Uterus (tissue), 4 donors: Measurements from ENCODE around the gene RNF183. TPM values are rescaled to one million over a fixed set of nuclear protein-coding genes. Genes with fewer than 3 reads are reported as not detected.

ENCODE experiments used
- DNase-seq, 2 donors: peaks; one replicate each; pipeline ENCODE4 v3.0.0-alpha.2; 2019 to 2020
- H3K27ac ChIP-seq, 2 donors: fragments of 200-600 bp; sonication (generic); 1 replicate in 1 of 2; 2 replicates in 1 of 2; pipeline ENCODE4 v1.5.1; 2016 to 2018
- H3K27me3 ChIP-seq, 2 donors: fragments of 200-600 bp; sonication (generic); one replicate each; pipeline ENCODE4 v1.5.1; 2018 to 2019; ENCODE audit warnings: control low read depth in 1 of 2
- H3K36me3 ChIP-seq, 2 donors: fragments of 200-600 bp; sonication (generic); one replicate each; pipeline ENCODE4 v1.5.1; 2019; ENCODE audit warnings: control low read depth in 1 of 2
- H3K4me1 ChIP-seq, 2 donors: fragments of 200-600 bp; sonication (generic); one replicate each; pipeline ENCODE4 v1.5.1; 2018 to 2019; ENCODE audit warnings: control low read depth in 1 of 2
- H3K4me3 ChIP-seq, 2 donors: fragments of 200-600 bp; sonication (generic); 1 replicate in 1 of 2; 2 replicates in 1 of 2; pipeline ENCODE4 v1.5.1; 2018 to 2019; ENCODE audit warnings: mild to moderate bottlenecking in 1 of 2
- H3K9me3 ChIP-seq, 2 donors: fragments of 200-600 bp; sonication (generic); one replicate each; pipeline ENCODE4 v1.5.1; 2019; ENCODE audit warnings: control low read depth in 1 of 2
- CTCF ChIP-seq, 4 experiments: fragments of 200-600 bp in 2 of 4; fragments of 450-650 bp in 2 of 4; sonication (generic) in 2 of 4; IDR thresholded peaks; one replicate each; pipeline ENCODE4 v1.5.1; 2016 to 2019; ENCODE audit warnings: antibody characterized with exemption in 4 of 4, mild to moderate bottlenecking in 2 of 4, moderate library complexity in 1 of 4
- POLR2A ChIP-seq, 2 donors: fragments of 450-650 bp; IDR thresholded peaks; one replicate each; pipeline ENCODE4 v1.6.1; 2016; ENCODE audit warnings: antibody characterized with exemption in 2 of 2, mild to moderate bottlenecking in 1 of 2, moderate library complexity in 1 of 2
- intact Hi-C: fragments of 100-400 bp; cut with DNase I; formaldehyde crosslinking; loops from one replicate; pipeline ENCODE4 v1.15.1; 2023; ENCODE audit warnings: low total_unique reads
- total RNA-seq, 4 donors: library from RNA; depleted of rRNA in 3 of 4; stranded (reverse); fragments of >200 nt in 3 of 4; gene quantifications; one replicate each; pipeline versions ENCODE4 v1.1.0 to v1.2.4, GENCODE V29; 2014 to 2023
- donor health status: DM: yes; HTN: yes; CAD: no.

RNF183 gene
- total RNA-seq, 4 donors from 2014 or later: 0.35 to 0.82 TPM; not detected in 2

- Histone ChIP-seq H3K36me3 (no peaks in the 10 kb centered on the region), H3K27me3 (no peaks in the 10 kb centered on the region), H3K27ac (no peak overlapping the region), H3K9me3 (no peaks in the 10 kb centered on the region), H3K4me3 (no peak overlapping the region), H3K4me1 (no peaks in the 10 kb centered on the region)
- no peak for DNase-seq
- TF ChIP-seq POLR2A (IDR thresholded peaks at IDR 0.05): no peak
- no peak for TF ChIP-seq CTCF (IDR thresholded peaks at IDR 0.05)
- intact Hi-C loops: no loop called here
Measured at GRCh38 chr9:113317777-113318176, 14.6 kb upstream of the RNF183 start.

DNA sequence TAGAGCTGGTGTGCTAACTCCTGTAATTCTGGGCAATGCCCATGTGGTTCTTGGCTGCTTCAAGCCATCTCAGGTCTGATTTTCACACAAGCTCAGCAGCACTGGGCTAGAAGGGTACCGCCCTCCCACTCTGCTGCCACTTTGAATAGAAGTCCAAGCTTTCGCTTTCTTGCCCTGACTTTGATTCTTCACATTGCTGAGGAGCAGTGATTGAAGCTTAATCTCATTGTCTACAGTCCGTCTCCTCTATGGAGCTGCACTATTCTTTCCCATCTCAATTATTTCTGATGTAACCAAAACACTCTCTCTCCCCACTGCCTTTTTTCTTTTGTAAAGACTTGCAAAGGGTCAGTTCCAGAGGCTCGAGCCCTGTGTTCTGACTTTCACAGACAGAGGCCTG, 12.9 kb upstream of the RNF183 start:
- Histone ChIP-seq H3K4me3 (no peak overlapping the region), H3K36me3 (no peaks in the 10 kb centered on the region), H3K9me3 (no peaks in the 10 kb centered on the region), H3K27me3 (no peaks in the 10 kb centered on the region), H3K27ac (no peak overlapping the region), H3K4me1 (no peaks in the 10 kb centered on the region)
- TF ChIP-seq POLR2A (IDR thresholded peaks at IDR 0.05) (no peak), CTCF (IDR thresholded peaks at IDR 0.05) (no peak)
- no peak for DNase-seq
- intact Hi-C loops: no loop called here

GRCh38 chr9:113315231-113315630, 12.1 kb upstream of the RNF183 start:
- no peaks in the 10 kb centered on the region for H3K36me3 ChIP-seq
- no peaks in the 10 kb centered on the region for H3K27me3 ChIP-seq
- H3K27ac ChIP-seq: no peak overlapping the region
- H3K4me1 ChIP-seq: no peaks in the 10 kb centered on the region
- TF ChIP-seq POLR2A (IDR thresholded peaks at IDR 0.05) (no peak), CTCF (IDR thresholded peaks at IDR 0.05) (no peak)
- no peak for DNase-seq
- no peaks in the 10 kb centered on the region for H3K9me3 ChIP-seq
- intact Hi-C loops: no loop called here
- no peak overlapping the region for H3K4me3 ChIP-seq

GRCh38 chr9:113313261-113313660, 10.1 kb upstream of the RNF183 start:
- Histone ChIP-seq H3K27ac (no peak overlapping the region), H3K9me3 (no peaks in the 10 kb centered on the region), H3K4me1 (no peaks in the 10 kb centered on the region), H3K36me3 (no peaks in the 10 kb centered on the region), H3K27me3 (no peaks in the 10 kb centered on the region), H3K4me3 (no peak overlapping the region)
- intact Hi-C loops: no loop called here
- no peak for DNase-seq
- no peak for TF ChIP-seq CTCF (IDR thresholded peaks at IDR 0.05)
- TF ChIP-seq POLR2A (IDR thresholded peaks at IDR 0.05): no peak

GRCh38 chr9:113311961-113312360, 8.8 kb upstream of the RNF183 start:
- TF ChIP-seq POLR2A (IDR thresholded peaks at IDR 0.05) (no peak), CTCF (IDR thresholded peaks at IDR 0.05) (no peak)
- H3K27ac ChIP-seq: no peak overlapping the region
- H3K4me1 ChIP-seq: no peaks in the 10 kb centered on the region
- no peaks in the 10 kb centered on the region for H3K27me3 ChIP-seq
- DNase-seq: no peak
- no peak overlapping the region for H3K4me3 ChIP-seq
- H3K9me3 ChIP-seq: no peaks in the 10 kb centered on the region
- intact Hi-C loops: no loop called here
- no peaks in the 10 kb centered on the region for H3K36me3 ChIP-seq
